NCI-H748 treated with DMSO at 0.1 percent for 48 hours (cell line): Measurements from ENCODE around the gene NAA80.

Experiments used
- DNase-seq: peaks from one replicate; lab custom pipeline; 2025; lab: John Stamatoyannopoulos, UW

The NAA80 gene

GRCh38 chr3:50298836-50299637 lies at the start of gene NAA80, which contains the start of gene HYAL3:
Gene NAA80 (minus strand): TSS chr3:50299405. CDS start chr3:50297463, 1,942 bp downstream.
Gene HYAL3 (minus strand): TSS chr3:50299405. CDS start chr3:50295602, 3,803 bp downstream.
- peak; percentile 89 for DNase-seq

- DNase-seq: peak; percentile 37
These were observed 48.1 kb upstream of the NAA80 start for GRCh38 chr3:50347187-50347813.

GRCh38 chr3:50345586-50346234 lies 46.5 kb upstream of the NAA80 start, which contains the start of gene ZMYND10:
Gene ZMYND10 (minus strand): TSS chr3:50345732. CDS start chr3:50345579, 153 bp downstream.
- peak; percentile 39 for DNase-seq

GRCh38 chr3:50345008-50345407 lies 45.8 kb upstream of the NAA80 start:
- no peak for DNase-seq

GRCh38 chr3:50342813-50343633 lies 43.8 kb upstream of the NAA80 start:
- no peak for DNase-seq

GRCh38 chr3:50341996-50342650 lies 42.9 kb upstream of the NAA80 start:
- no peak for DNase-seq

GRCh38 chr3:50341537-50341936 lies 42.3 kb upstream of the NAA80 start:
- no peak for DNase-seq

GRCh38 chr3:50340448-50341329 lies 41.5 kb upstream of the NAA80 start, which contains the start of gene RASSF1:
Gene RASSF1 (minus strand): TSS chr3:50340836. CDS start chr3:50340805, 31 bp downstream.
- DNase-seq: no peak

GRCh38 chr3:50340147-50340447 lies 40.9 kb upstream of the NAA80 start:
- DNase-seq: no peak

GRCh38 chr3:50339485-50340146 lies 40.4 kb upstream of the NAA80 start:
- DNase-seq: no peak

GRCh38 chr3:50338965-50339364 lies 39.8 kb upstream of the NAA80 start:
- no peak for DNase-seq

- DNase-seq: peak; percentile 88
These were observed 38.1 kb upstream of the NAA80 start for GRCh38 chr3:50337175-50337861.

- no peak for DNase-seq
These were observed 37.4 kb upstream of the NAA80 start for GRCh38 chr3:50336452-50337174.

GRCh38 chr3:50334339-50335075 lies 35.3 kb upstream of the NAA80 start:
- DNase-seq: no peak

- no peak for DNase-seq
These were observed 34.6 kb upstream of the NAA80 start for GRCh38 chr3:50333744-50334328.

GRCh38 chr3:50331364-50331907 lies 32.2 kb upstream of the NAA80 start:
- no peak for DNase-seq

- no peak for DNase-seq
These were observed 31.1 kb upstream of the NAA80 start for GRCh38 chr3:50330330-50330729.
